Measurements from ENCODE around the gene DDRGK1.

DDRGK1 gene

DNA sequence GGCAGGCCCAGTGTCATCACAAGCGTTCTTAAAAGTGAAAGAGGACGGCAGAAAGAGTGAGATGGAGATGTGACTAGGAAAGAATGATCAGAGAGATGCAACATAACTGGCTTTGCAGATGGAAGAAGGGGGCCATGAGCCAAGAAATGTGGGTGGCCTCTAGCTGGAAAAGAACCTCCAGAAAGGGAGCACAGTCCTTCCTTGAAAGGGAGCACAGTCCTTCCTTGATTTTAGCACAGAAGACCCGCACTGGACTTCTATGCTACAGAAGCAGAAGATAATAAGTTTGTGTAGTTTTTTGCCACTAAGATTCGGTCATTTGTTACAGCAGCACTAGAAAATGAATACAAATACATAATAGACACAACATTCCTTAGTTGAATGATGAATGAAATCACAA, 24.2 kb downstream of the DDRGK1 start:
- DNase-seq: no peak

DNA sequence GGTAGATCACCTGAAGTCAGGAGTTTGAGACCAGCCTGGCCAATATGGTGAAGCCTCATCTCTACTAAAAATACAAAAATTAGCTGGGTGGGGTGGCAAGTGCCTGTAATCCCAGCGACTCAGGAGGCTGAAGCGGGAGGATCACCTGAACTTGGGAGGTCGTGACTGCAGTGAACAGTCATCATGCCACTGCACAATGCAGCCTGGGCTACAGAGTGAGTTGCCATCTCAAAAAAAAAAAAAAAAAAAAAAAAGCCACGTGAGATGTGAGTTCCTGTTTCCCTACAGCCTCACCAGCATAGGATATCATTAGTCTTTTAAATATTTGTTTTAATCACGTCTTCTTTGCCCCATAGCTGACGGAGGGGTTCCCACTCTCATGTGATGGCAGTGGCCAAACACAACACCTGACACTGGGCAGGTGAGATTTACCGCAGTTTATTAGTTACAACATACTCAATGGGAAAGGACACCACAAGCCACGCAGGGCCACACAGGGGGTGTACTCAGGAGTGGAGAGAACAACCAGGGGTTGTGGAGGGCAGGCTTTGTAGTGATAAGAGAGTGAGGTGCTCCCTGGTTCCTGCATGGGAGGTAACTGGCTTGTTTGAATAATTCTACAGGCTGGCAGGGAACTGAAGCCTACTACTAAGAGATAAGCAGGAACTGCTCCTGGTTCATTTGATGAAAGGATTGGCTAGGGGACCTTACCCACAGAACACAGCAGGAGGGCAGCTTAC, 26.6 kb downstream of the DDRGK1 start:
- peak; percentile 18 for DNase-seq

DNA sequence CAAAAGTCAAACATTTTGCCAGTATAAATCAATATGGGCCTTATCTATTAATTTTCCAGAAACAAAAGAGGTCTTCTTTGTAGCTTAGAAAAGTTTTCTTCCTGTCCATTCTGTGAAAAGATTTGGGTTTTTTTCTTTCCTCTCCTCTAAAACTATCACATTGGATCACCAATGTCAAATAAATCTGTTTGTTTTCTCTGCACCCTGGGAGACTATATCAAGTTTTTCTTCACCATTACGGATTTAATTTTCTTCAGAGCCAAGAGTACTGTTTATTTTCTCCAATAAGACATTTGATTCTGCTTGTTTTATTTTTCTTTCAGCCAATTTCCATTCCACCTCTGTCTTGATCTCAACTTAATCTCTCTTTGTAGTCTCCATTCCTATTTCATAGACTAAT, 29.2 kb downstream of the DDRGK1 start:
- no peak for DNase-seq

DNA sequence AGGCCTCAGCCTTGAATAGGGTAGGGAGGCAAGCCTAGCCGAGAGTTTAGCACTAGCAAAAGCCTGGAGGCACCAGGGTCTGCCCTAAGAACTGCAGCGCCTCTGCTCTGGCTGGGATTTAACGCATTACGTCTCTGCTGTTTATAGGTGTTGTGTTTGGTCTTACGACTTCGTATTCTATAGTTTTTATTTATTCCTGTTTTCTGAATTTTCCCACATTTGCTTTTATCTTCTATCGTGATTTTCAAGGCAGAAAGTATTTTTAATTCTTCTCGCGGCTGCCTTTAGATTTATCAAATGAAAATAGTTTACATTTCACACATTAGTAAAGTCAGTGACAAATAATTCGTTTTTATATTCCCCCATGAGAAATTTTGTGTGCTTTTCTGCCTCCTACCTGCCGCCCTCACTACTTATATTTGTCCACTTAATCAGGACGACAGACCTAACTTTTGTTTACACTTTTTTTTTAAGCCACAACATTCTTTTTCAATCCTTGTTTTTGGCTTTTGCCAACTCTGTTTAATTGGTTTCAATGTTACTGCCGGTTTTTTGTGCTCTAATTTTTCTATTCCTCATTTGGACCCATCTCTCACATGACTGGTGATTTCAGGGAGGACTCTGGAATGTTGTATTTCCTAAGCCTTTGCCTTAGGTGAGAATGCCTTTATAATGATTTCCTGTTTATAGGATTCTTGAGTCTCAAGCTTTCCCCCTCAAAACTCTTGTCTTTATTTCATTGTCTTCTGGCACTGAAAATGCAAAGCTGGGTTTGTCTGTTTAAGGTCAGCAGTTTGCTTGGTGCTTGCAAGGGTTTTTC, 29.8 kb downstream of the DDRGK1 start:
- peak; percentile 66 for DNase-seq

DNA sequence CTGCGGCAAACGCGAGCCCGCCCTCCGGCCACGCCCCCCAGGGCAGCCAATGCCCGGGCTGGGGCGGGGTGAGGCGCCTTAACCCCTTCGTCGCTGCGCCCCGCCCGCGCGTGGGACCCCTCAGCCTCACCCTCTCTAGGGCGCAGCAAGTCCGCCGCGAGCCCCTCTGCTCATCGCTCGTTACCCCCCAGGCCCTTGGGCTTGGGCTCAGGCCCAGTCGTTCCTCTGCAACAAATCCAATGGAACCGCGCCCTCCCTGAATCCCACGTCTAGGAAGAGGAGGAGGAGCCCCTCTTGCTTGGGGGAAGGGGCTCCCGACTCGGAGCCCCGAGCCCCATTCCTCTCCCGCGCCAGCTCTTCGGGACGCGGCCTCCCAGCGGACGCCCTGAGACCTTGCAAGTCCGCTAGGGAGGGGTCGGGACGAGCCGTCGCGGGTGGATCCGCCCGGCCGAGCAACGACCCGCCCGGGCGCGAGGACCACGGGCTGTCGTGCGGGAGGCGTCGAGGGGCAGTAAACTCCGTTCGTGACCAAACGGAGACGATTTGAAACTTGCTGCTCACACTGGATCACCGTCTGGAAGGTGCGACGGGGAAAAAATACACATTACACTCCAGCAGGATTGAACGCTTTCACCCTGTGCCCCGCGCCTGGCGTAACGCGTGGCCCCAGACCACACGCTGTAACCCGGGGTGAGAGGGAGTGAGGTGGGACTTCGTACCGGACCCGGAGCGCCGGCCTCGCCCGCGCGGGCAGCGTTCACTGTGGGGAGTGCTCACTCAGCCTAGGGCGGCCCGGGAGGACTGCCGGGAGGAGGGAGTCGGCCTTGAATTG, 30.7 kb downstream of the DDRGK1 start:
- peak; percentile 76 for DNase-seq

DNA sequence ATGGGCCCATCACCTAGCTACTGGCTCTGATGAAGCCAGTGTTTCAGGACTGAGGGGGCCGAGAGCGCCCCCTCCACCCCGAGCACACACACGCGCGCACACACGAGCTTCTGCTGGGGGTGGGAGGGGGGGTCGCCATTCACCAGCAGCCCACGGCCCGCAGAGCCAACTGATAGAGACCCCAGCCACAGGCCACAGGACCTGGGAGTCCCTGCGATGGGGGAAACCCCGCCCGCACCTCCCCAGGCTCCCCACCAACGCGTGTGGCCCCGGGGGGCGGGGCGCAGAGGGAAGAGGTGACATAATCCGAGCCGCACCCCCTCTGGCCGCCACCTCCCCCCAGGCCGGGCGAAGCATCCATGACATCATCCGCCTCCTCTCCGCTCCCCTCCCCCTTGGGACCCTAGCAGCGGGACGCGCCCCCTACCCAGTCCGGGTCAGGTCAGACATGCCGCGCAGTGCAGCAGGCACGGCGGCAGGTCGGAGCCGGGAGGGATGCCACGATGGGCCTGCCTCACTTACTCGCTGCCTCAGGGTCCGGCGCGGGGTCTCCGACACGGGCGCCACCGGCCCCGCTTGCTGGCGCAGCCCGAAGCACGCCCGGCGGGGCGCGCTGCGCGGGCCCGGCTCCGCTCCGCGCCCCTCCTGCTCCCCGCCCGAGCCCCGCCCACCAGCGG, 31.4 kb downstream of the DDRGK1 start, which contains the start of gene LZTS3:
Gene LZTS3 (minus strand): TSS at position 617 of the 677 bp plus-strand sequence. CDS start 6,386 bp downstream, outside the sequence.
- DNase-seq: peak; percentile 96

DNA sequence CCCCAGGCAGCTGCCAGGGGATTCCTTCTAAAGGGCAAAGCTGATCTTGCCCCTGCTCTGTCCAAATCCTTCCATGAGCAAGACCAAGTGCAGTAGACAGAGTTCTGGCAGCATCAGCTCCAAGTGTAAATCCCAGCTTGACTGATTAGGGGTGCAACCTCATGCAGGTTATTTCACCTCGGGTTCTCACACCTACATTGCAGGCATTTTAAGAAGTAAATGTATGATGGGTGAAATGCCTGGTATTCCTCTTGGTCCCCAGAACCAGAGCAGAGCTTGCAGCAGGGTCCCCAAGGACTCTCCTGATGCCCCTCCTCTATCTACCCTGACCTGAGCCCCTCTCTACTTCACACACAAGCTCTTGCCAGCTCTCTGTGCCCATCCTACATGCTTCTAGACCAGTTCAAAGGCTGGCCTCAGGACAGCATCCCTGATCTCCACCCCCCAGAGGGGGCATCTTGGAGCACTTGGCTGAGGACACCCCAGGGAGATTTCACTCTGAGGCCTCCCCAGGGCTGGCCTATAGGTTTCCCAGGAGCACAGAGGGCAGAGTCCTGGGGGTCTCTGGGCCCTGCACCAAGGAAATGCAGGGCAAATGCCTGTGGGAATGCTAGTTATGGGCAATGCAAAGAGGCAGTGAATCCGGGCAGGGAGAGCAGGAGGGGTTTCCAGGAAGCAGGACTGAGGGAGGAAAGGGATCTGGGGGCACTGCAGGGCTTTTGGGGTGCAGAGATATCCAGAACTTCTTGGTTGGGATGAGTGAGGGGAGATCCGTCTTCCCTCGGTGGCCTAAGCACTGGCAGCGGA, 32.2 kb downstream of the DDRGK1 start:
- peak; percentile 16 for DNase-seq

DNA sequence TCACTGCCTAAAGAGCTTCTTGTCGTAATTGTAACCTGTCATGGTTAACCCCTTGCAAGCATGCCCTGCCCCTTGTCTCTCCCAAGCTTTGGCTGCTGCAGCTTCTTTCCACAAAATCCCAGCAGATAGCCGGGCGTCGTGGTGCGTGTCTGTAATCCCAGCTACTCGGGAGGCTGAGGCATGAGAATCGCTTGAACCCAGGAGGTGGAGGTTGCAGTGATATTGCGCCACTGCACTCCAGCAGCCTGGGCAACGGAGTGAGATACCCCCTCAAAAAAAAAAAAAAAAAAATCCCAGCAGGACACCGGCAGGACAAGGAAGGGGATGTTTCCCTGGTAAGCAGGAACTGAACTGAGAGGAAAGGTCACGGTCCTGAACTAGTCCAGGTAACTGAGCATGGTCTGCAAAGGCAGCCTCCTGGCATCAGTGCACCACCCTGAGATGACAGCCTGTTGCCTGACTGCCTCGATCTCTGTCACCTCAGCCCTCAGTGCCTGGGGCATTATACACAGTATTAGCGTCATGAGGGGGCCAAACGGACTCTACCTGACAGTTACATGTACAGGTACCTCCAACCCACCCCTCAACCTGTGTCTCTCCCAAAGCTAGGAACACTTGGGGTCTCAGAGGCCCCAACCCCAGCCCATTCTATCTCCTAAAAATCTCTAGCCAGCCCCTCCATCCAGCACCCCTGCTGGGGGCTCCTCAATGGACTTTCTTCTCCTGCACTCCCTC, 32.9 kb downstream of the DDRGK1 start:
- no peak for DNase-seq

DNA sequence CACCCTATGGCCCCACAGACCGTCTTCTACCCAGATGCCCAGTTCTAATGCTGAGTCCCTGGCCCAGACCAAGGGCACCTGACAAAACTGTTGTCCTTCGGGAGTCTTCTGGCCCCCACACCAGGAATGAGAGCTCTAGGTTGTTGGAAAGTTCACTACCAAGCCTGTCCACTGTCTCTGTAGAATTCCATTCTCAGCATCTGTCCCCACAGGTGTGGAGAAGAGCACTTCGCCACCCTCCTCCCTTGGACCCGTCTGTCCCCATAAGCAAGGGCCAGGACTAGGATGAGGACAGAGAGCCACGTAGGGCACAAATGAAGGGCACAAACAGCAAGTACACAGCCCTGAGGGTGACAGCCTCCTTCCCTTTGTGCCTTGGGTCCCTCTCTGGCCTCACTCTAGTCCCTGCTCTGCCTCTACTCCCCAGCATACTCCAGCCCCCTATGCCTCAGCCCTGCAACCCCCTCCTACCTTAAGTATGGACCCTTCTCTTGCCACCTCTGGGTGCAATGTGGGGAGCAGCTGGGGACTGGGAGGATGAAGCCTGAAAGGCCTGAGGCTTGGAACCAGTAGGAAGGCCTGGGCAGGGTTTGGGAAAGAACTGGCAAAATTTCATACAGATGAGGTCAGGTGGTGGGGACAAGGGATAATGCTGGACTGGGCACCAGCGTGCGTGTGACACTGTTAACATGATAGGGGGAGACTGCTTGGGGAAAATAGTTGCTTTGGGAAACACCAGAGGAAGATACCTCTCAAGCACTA, 35.5 kb downstream of the DDRGK1 start:
- no peak for DNase-seq

DNA sequence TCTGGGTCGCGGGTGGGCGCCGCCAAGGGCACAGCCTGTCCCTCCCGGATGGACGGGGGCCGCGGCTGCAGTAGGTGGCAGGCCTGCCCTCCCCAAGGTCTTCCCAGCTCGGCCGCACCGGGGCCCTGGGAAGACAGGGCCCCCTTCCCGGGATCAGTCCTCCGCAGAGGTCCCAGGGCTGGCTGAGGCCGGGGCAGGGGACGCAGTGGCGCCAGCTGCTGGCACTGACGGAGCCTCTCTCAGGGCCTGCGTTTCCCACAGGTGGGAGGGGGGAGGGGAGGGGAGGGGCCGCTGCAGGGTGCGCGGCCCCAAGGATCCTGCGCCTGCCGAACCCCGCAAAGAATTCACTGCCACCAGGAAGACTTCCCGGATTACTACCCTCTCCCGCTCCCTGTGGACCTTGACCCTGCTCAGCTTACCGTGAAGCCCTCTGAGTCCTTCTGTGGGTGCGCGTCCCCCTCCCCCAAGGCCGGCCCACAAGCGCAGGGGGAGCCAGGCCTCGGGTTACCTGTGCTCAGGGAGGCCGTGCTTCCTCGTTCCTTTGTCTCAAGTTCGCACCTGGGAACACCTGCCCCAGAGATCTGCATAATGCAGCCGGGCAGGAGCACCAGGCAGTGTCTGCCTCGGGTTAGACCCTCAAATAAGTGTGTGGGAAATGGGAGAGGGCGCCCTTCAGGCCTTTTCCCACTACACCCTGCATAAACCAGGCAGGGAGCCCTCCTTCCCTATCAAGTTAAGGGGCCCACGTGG, 36.2 kb downstream of the DDRGK1 start:
- DNase-seq: peak; percentile 74

DNA sequence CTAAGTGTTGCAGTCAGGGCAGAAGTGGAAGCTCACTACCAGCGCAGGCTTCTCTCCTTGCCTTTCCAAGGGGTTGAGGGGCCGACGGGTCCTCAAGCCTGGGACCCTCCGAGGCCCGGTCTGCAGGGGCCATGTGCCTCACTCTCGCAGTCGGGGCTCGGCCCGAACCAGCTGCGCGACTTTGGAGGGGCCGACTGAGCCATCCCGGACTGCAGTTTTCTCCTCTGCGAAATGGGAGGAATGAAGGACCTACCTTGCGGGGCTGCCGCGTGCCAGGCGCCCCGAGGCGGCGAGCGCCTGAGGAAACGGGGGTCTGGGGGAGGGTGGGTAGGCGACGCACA, 36.8 kb downstream of the DDRGK1 start:
- DNase-seq: no peak

DNA sequence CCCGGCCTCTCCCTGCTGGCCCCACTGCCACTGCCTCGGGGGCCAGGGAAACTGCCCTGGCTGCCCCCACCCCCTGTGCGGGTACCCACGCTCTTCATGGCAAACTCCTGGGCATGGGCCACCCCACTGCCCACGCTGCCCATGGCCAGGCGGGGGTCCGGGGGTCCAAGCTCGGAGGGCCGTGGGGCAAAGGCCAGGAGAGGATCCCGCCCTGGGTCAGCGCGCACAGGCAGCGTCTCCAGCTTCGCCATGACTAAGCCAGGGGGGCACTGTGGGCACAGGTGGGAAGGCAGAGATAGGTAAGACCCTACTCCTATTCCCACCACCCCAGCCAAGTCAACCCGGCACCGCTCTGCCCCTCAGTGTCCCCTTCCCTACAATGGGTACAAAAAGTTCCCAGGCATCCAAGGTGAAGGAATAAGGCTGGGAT, 37.6 kb downstream of the DDRGK1 start:
- no peak for DNase-seq

DNA sequence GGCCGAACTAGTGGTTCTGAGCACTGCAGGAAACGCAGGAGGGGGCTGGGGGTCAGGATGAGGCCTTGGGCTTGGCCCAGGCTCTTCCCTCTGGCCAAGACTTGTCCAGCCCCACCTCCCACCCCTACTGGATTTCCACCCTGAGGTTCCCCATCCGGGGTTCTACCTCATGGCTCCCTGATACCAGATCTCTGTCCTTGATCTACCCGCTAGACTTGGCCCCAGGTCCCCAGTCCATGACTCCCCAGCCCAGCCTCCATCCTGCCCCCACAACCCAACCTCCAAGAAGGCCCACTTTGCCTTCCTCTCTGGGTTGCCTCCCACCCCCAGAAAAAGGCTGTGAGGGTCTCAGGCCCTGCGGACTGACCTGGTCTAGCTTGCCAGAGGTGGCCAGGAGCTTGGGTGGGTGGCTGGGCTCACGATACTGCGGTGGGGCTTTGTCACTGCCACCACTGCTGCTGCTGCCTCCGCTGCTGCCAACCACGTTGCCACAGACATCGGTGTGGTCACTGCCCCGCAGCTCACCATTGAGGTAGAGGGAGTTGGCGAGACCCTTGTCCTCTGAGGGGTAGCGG, 38.1 kb downstream of the DDRGK1 start:
- DNase-seq: no peak

DNA sequence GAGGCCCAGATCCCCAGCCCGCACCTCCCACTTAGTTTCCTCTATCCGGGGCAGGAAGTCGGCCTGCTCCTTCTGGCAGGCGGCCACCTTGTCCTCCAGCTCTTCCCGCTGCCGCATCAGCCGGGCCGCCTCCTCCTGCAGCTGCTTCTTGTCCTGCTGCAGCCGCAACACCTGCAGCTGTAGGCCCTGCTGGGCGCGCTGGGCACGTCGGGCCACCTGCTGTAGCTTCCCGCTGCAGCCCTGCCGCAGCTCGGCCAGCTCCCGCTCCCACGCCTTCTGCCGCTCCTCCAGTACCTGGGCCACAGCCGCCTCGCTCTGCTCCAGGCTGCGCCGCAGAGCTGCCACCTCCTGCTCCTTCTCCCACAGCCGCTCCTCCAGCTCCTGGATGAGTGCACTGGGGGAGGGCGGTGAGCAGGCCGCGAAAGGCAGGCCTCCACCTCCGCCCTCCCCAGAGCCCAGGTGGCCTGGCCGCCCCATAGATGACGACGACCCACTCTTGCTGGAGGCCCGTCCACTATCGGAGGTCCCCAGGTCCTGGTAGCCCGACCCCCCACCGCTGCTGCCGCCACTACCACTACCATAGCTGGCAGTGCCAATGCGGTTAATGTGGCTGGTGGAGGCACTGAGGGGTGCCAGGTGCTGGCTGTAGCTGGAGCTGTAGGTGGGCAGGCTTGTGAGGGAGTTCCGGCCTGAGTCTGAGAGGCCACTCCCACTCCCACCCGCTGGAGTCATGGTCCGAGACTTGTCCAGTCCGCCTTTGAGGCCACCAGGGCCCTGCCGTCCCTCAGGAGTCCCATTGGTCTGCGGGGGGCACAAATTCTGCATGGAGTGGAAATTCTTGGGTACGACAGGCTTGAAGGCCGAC, 38.8 kb downstream of the DDRGK1 start:
- peak; percentile 90 for DNase-seq

DNA sequence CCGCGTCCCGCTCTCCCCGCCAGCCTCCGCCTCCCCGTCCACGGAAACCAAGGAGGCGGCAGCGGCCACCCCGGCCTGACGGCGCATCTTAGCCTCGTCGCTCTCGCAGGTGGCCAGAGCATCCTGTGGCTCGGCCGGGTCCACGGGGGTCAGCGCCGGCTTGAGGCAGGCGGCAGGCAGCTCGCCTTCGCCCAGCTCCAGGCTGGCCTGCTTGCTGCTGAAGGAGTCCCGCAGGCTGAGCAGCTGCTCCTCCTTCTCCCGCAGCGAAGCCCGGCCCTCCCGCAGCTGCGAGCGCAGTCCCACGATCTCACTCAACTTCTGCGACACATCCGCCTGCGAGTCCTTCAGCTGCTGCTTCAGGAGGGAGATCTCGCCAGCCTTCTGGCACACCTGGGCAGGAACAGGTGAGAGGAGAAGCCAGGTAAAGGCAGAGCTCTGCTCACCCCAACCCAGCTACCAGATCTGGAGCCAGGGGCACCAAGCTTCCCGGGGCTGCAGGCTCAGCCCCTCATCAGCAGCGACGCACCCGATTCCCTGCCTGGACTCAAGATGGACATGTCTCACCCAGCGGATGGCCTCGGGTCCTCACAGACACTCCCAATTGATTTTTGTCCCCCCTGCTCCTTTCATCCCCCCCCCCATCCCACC, 39.6 kb downstream of the DDRGK1 start:
- DNase-seq: peak; percentile 62

DNA sequence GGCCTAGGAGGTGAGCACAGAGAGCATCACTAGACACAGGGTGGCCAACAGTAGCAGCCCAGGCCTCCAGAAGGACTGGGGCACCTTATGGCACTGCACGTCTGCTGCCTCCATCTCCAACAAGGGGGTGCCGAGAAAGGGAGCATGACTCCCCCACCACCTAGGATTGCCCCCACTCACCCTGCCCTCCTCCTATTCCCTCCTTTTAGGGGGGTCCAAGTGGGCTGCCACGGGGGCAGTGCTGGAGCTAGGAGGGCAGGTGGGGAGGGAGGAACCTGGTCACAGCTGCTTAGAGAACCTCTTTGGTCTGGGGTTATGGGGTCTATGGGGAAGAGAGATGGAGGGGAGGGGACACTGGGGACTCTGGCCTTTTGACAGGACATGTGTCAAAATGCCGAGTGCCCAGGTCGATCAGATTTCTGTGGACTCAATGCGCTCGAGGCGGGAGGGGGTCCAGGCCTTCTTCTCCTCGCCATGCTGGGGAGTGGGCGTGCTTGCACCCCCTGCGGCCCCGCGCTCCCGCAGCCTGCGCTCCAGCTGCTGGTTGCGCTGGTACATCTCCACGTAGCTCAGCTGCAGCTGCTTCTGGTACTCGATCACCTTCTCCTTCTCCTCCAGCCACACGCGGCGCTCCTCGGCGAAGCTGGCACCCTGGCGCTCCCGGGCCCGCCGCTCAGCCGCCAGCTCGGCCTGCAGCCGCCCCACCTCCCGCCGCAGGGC, 40.3 kb downstream of the DDRGK1 start:
- DNase-seq: peak; percentile 53

Data from NCI-H69 (cell line).